HepG2 (cell line): ENCODE measurements around the gene INO80B. TPM values are rescaled to one million over a fixed set of nuclear protein-coding genes. Genes with fewer than 3 reads are reported as not detected.

ENCODE experiments used
- ATF2 ChIP-seq: sonication (generic); formaldehyde crosslinking; IDR thresholded peaks from 2 replicates; pipeline ENCODE4 v1.4.0; 2020; ENCODE audit warnings: missing genetic modification reagents
- GPBP1L1 ChIP-seq: sonication (generic); formaldehyde crosslinking; IDR thresholded peaks from 2 replicates; pipeline ENCODE4 v1.5.0; 2020; ENCODE audit warnings: mild to moderate bottlenecking, missing genetic modification reagents
- HDAC6 ChIP-seq: fragments of 200-600 bp; sonication (generic); IDR thresholded peaks from 2 replicates; pipeline ENCODE4 v1.7.0; 2017; ENCODE audit warnings: mild to moderate bottlenecking, antibody characterized with exemption, low read length, low read depth
- KAT2B ChIP-seq: fragments of 150-350 bp; IDR thresholded peaks from 2 replicates; pipeline ENCODE4 v1.6.1; 2014; ENCODE audit warnings: low read depth, low read length, borderline replicate concordance
- MED8 ChIP-seq: sonication (generic); formaldehyde crosslinking; IDR thresholded peaks from 2 replicates; pipeline ENCODE4 v1.8.1; 2023; ENCODE audit warnings: mild to moderate bottlenecking, missing genetic modification reagents; ENCODE audit not compliant: insufficient replicate concordance
- PLRG1 ChIP-seq: fragments of 450-650 bp; conservative IDR thresholded peaks from 2 replicates; pipeline ENCODE4 v1.6.1; 2016
- SMARCE1 ChIP-seq: fragments of 450-650 bp; IDR thresholded peaks from 2 replicates; pipeline ENCODE4 v1.6.1; 2017; ENCODE audit warnings: borderline replicate concordance
- TBX2 ChIP-seq: sonication (generic); formaldehyde crosslinking; IDR thresholded peaks from 2 replicates; pipeline ENCODE4 v1.5.0; 2020; ENCODE audit warnings: missing genetic modification reagents, mild to moderate bottlenecking, borderline replicate concordance
- ZBTB34 ChIP-seq: sonication (generic); formaldehyde crosslinking; IDR thresholded peaks from 2 replicates; pipeline ENCODE4 v1.8.0; 2022; ENCODE audit warnings: mild to moderate bottlenecking, missing genetic modification reagents
- ZC3H13 ChIP-seq: sonication (generic); formaldehyde crosslinking; IDR thresholded peaks from 2 replicates; pipeline ENCODE4 v1.8.1; 2023; ENCODE audit warnings: mild to moderate bottlenecking, missing genetic modification reagents, moderate library complexity
- ZFP36 ChIP-seq: fragments of 150-350 bp; IDR thresholded peaks from 2 replicates; pipeline ENCODE4 v1.6.1; 2018; ENCODE audit warnings: borderline replicate concordance, low read length, low read depth; ENCODE audit not compliant: partially characterized antibody
- ZNF24 ChIP-seq: fragments of 450-650 bp; IDR thresholded peaks from 2 replicates; pipeline ENCODE4 v1.6.1; 2017; ENCODE audit warnings: antibody characterized with exemption, mild to moderate bottlenecking
- ZNF260 ChIP-seq: sonication (generic); formaldehyde crosslinking; IDR thresholded peaks from 2 replicates; pipeline ENCODE4 v1.4.0; 2020; ENCODE audit warnings: missing genetic modification reagents, low read depth, mild to moderate bottlenecking, borderline replicate concordance
- ZNF34 ChIP-seq: sonication (generic); formaldehyde crosslinking; IDR thresholded peaks from 2 replicates; pipeline ENCODE4 v1.4.0; 2020; ENCODE audit warnings: mild to moderate bottlenecking, missing genetic modification reagents, borderline replicate concordance
- ZNF609 ChIP-seq: sonication (generic); formaldehyde crosslinking; IDR thresholded peaks from 2 replicates; pipeline ENCODE4 v1.4.0; 2020; ENCODE audit warnings: mild to moderate bottlenecking, missing genetic modification reagents, borderline replicate concordance
- ZNF710 ChIP-seq: sonication (generic); formaldehyde crosslinking; IDR thresholded peaks from 2 replicates; pipeline ENCODE4 v1.5.0; 2020; ENCODE audit warnings: mild to moderate bottlenecking, missing genetic modification reagents, borderline replicate concordance
- ZSCAN22 ChIP-seq: sonication (generic); formaldehyde crosslinking; IDR thresholded peaks from 2 replicates; pipeline ENCODE4 v1.4.0; 2020; ENCODE audit warnings: mild to moderate bottlenecking, missing genetic modification reagents
- polyA plus RNA-seq, 8 experiments: library from polyadenylated mRNA; depleted of rRNA in 3 of 8; stranded (reverse) in 7 of 8; unstranded in 1 of 8; fragments of >200 nt; fragmentation: Illumina TruSeq in 4 of 8; extraction: Trizol in 4 of 8; gene quantifications; 2 replicates each; pipeline versions ENCODE4 v1.2.1 to v1.2.3, GENCODE V29; 2011 to 2016; ENCODE audit warnings: low read depth in 4 of 8, missing spikeins in 1 of 8, mixed read lengths in 1 of 8; ENCODE audit not compliant: insufficient read depth in 1 of 8
- total RNA-seq, 5 experiments: library from RNA; depleted of rRNA; stranded (reverse); fragments of >200 nt; fragmentation: Illumina TruSeq; extraction: Trizol; gene quantifications; 2 replicates each; pipeline ENCODE4 v1.2.3, GENCODE V29; 2016; ENCODE audit warnings: low read depth in 1 of 5

INO80B gene
- total and polyA plus RNA-seq, 2 of the 13 experiments (the other 11 are each of a cell fraction or from before 2014, with no cell fraction given) = 6.2 to 14.5 TPM

GRCh38 chr2:74488643-74489481 is 34.0 kb downstream of the INO80B start (continued):
- TF ChIP-seq ZFP36 (no peak), ZSCAN22 (CRISPR knock-in tag) (no peak), ZC3H13 (CRISPR knock-in tag) (peak; percentile 92), PLRG1 (no peak), ZBTB34 (CRISPR knock-in tag) (peak; percentile 91; the same call in 1 of the 2 replicates), TBX2 (CRISPR knock-in tag) (peak; percentile 89), ZNF260 (CRISPR knock-in tag) (no peak), MED8 (CRISPR knock-in tag) (peak; percentile 57), SMARCE1 (no peak), GPBP1L1 (CRISPR knock-in tag) (no peak), ATF2 (CRISPR knock-in tag) (0 out of 2 replicates have a peak, but pooled peaks have one; percentile 78), ZNF24 (no peak), HDAC6 (no peak), ZNF710 (CRISPR knock-in tag) (peak; percentile 76; the same call in 1 of the 2 replicates), ZNF609 (CRISPR knock-in tag) (peak; percentile 78; the same call in 1 of the 2 replicates), KAT2B (peak; percentile 67; the same call in 1 of the 2 replicates), ZNF34 (CRISPR knock-in tag) (no peak)
